H1 (cell line): ENCODE results near the gene TLE1. TPM values are rescaled to one million over a fixed set of nuclear protein-coding genes. Genes with fewer than 3 reads are reported as not detected.

Experiments used
- ATF2 ChIP-seq: IDR thresholded peaks from 2 replicates; pipeline ENCODE4 v1.6.1; 2012; ENCODE audit warnings: low read length, inconsistent platforms
- BCL11A ChIP-seq, 2 experiments: IDR thresholded peaks; one replicate each; pipeline ENCODE4 v1.6.1; 2011; ENCODE audit warnings: low read depth in 2 of 2, low read length in 2 of 2, mild to moderate bottlenecking in 2 of 2
- CBX8 ChIP-seq: fragments of 300-800, 300-1000 bp; sonication (generic); IDR thresholded peaks from 2 replicates; pipeline ENCODE4 v1.7.1; 2016; ENCODE audit warnings: low read depth, low read length, borderline replicate concordance
- CTBP2 ChIP-seq: IDR thresholded peaks from 2 replicates; pipeline ENCODE4 v1.7.0; 2011; ENCODE audit warnings: borderline replicate concordance, mild to moderate bottlenecking, moderate library complexity, mixed read lengths, low read length; ENCODE audit not compliant: insufficient read depth, insufficient read length
- E2F6 ChIP-seq: IDR thresholded peaks from 2 replicates; pipeline ENCODE4 v1.6.1; 2012; ENCODE audit warnings: inconsistent platforms
- GABPA ChIP-seq: IDR thresholded peaks from 2 replicates; pipeline ENCODE4 v1.6.1; 2011; ENCODE audit warnings: mild to moderate bottlenecking, low read length, moderate library complexity, borderline replicate concordance; ENCODE audit not compliant: insufficient read depth
- JUND ChIP-seq: IDR thresholded peaks from 2 replicates; pipeline ENCODE4 v1.6.1; 2011; ENCODE audit warnings: mild to moderate bottlenecking, improper control_type of control experiment, low read length
- MAFK ChIP-seq: IDR thresholded peaks from 2 replicates; pipeline ENCODE4 v1.6.1; 2012; ENCODE audit warnings: low read depth, mild to moderate bottlenecking, improper control_type of control experiment, low read length
- MAX ChIP-seq: IDR thresholded peaks from 2 replicates; pipeline ENCODE4 v1.6.1; 2012; ENCODE audit warnings: inconsistent platforms
- PHF8 ChIP-seq: fragments of 200-600 bp; sonication (generic); conservative IDR thresholded peaks from 2 replicates; pipeline ENCODE4 v1.7.1; 2012; ENCODE audit warnings: low read depth, mild to moderate bottlenecking, inconsistent platforms, low read length, moderate library complexity
- POLR2A ChIP-seq, 2 experiments: IDR thresholded peaks; 1 replicate in 1 of 2; 2 replicates in 1 of 2; pipeline ENCODE4 v1.6.1; 2011; ENCODE audit warnings: low read depth in 2 of 2, low read length in 2 of 2, mild to moderate bottlenecking in 2 of 2; ENCODE audit errors: control extremely low read depth in 1 of 2
- RAD21 ChIP-seq, 2 experiments: IDR thresholded peaks in 1 of 2; conservative IDR thresholded peaks in 1 of 2; 2 replicates each; pipeline ENCODE4 v1.6.1; 2011; ENCODE audit warnings: low read depth in 2 of 2, low read length in 2 of 2, improper control_type of control experiment in 1 of 2, inconsistent platforms in 1 of 2, mild to moderate bottlenecking in 1 of 2, moderate library complexity in 1 of 2
- RNF2 ChIP-seq: fragments of 200-900, 300-1000 bp; sonication (generic); IDR thresholded peaks from 2 replicates; pipeline ENCODE4 v1.7.1; 2016; ENCODE audit warnings: borderline replicate concordance, low read depth, mild to moderate bottlenecking, antibody characterized with exemption, low read length; ENCODE audit not compliant: poor library complexity, severe bottlenecking; ENCODE audit errors: missing control alignments
- RXRA ChIP-seq: IDR thresholded peaks from 2 replicates; pipeline ENCODE4 v1.6.1; 2011; ENCODE audit warnings: low read depth, mild to moderate bottlenecking, low read length, moderate library complexity; ENCODE audit not compliant: insufficient read depth
- SIX5 ChIP-seq: IDR thresholded peaks from 2 replicates; pipeline ENCODE4 v1.6.1; 2011; ENCODE audit warnings: mild to moderate bottlenecking, low read depth, low read length
- TAF7 ChIP-seq: optimal IDR thresholded peaks from 2 replicates; pipeline ENCODE3; 2011; ENCODE audit warnings: low read depth, mild to moderate bottlenecking, inconsistent platforms, low read length, moderate library complexity, borderline replicate concordance
- TBP ChIP-seq: IDR thresholded peaks from 2 replicates; pipeline ENCODE4 v1.6.1; 2011; ENCODE audit warnings: low read depth, low read length, improper control_type of control experiment
- TCF12 ChIP-seq: IDR thresholded peaks from 2 replicates; pipeline ENCODE4 v1.6.1; 2011; ENCODE audit warnings: low read depth, mild to moderate bottlenecking, low read length
- USF2 ChIP-seq: IDR thresholded peaks from 2 replicates; pipeline ENCODE4 v1.6.1; 2011; ENCODE audit warnings: low read length, improper control_type of control experiment
- polyA plus RNA-seq, 7 experiments: library from polyadenylated mRNA; depleted of rRNA in 3 of 7; stranded (reverse) in 5 of 7; unstranded in 2 of 7; fragments of >200 nt in 5 of 7; fragments of 200-250 nt in 2 of 7; gene quantifications; 1 replicate in 5 of 7; 2 replicates in 1 of 7; 4 replicates in 1 of 7; pipeline versions ENCODE4 v1.2.1 to v1.2.3, GENCODE V29; 2011 to 2013; ENCODE audit warnings: missing spikeins in 2 of 7, mixed read lengths in 2 of 7
- total RNA-seq: library from RNA; stranded (reverse); fragmentation: NEBNext Ultra II Directional; extraction: Animal tissue kit (Norgen Biotek cat#: 25700); gene quantifications from 2 replicates; pipeline ENCODE4 v1.2.1, GENCODE V29; 2021

Gene TLE1
- total and polyA plus RNA-seq, 2 of the 8 experiments (the other 6 are each of a cell fraction or from before 2014, with no cell fraction given) = 81.8 to 91.6 TPM

- TF ChIP-seq CBX8 (no peak), RXRA (no peak), TBP (peak; percentile 79; the same call in 1 of the 2 replicates), MAFK (no peak), ATF2 (no peak), TAF7 (peak; percentile 83), GABPA (no peak), BCL11A (IDR thresholded peaks at IDR 0.05; ENCODE audit: low read depth in 2 of 2, low read length in 2 of 2) (no peak), CTBP2 (no peak), E2F6 (peak; percentile 53), RNF2 (no peak), RAD21 (IDR thresholded peaks at IDR 0.05 in 1 of 2, conservative IDR thresholded peaks at IDR 0.05 in 1 of 2; ENCODE audit: low read depth in 2 of 2, low read length in 2 of 2) (no peak; a peak in 1 of 4 replicates), MAX (peak; percentile 89), PHF8 (peak; percentile 71), JUND (no peak), POLR2A (IDR thresholded peaks at IDR 0.05; ENCODE audit: control extremely low read depth in 1 of 2, low read depth in 2 of 2, low read length in 2 of 2) (peak; percentile 63 to 84; a peak in 2 of 3 replicates), TCF12 (no peak), USF2 (no peak), SIX5 (no peak)
Observed at GRCh38 chr9:81689343-81690175, at the start of gene TLE1 (continued).
